GM23248 (cell line): ENCODE measurements around the gene NAV2. TPM values are rescaled to one million over a fixed set of nuclear protein-coding genes. Genes with fewer than 3 reads are reported as not detected.
"Not testable (repeated sequence)": the region's sequence is repeated elsewhere in the genome, so short reads cannot be mapped to it uniquely, and the experiment has no call there.

Source experiments
- DNase-seq: peaks from one replicate; pipeline ENCODE4 v3.0.0-alpha.2; 2015
- H2AFZ ChIP-seq: fragments of 200-600 bp; sonication (generic); 2 replicates; pipeline ENCODE4 v1.6.1; 2016; ENCODE audit warnings: antibody characterized with exemption
- H3F3A ChIP-seq: fragments of 200-600 bp; sonication (generic); 2 replicates; pipeline ENCODE4 v1.6.1; 2016; ENCODE audit warnings: mild to moderate bottlenecking, antibody characterized with exemption, mixed run types; ENCODE audit not compliant: insufficient read depth
- H3K27ac ChIP-seq: fragments of 200-600 bp; sonication (generic); 2 replicates; pipeline ENCODE4 v1.5.1; 2016; ENCODE audit warnings: mild to moderate bottlenecking
- H3K27me3 ChIP-seq: fragments of 200-600 bp; sonication (generic); replicated peaks from 2 replicates; pipeline ENCODE4 v1.6.1; 2016; ENCODE audit warnings: mild to moderate bottlenecking; ENCODE audit not compliant: insufficient read depth
- H3K36me3 ChIP-seq: fragments of 200-600 bp; sonication (generic); 2 replicates; pipeline ENCODE4 v1.6.1; 2016; ENCODE audit warnings: low read depth, mild to moderate bottlenecking
- H3K4me1 ChIP-seq: fragments of 200-600 bp; sonication (generic); 2 replicates; pipeline ENCODE4 v1.6.1; 2016; ENCODE audit warnings: mild to moderate bottlenecking; ENCODE audit not compliant: insufficient read depth
- H3K4me2 ChIP-seq: fragments of 200-600 bp; sonication (generic); one replicate; pipeline ENCODE4 v1.6.1; 2016; ENCODE audit warnings: mild to moderate bottlenecking; ENCODE audit not compliant: unreplicated experiment
- H3K4me3 ChIP-seq: fragments of 200-600 bp; sonication (generic); 2 replicates; pipeline ENCODE4 v1.5.1; 2016; ENCODE audit warnings: mild to moderate bottlenecking
- H3K79me2 ChIP-seq: fragments of 200-600 bp; sonication (generic); 2 replicates; pipeline ENCODE4 v1.6.1; 2016; ENCODE audit warnings: mild to moderate bottlenecking; ENCODE audit not compliant: insufficient read depth
- H3K9ac ChIP-seq: fragments of 200-600 bp; sonication (generic); 2 replicates; pipeline ENCODE4 v1.6.1; 2016; ENCODE audit warnings: mild to moderate bottlenecking
- H3K9me2 ChIP-seq: fragments of 200-600 bp; sonication (generic); 2 replicates; pipeline ENCODE4 v1.6.1; 2016; ENCODE audit warnings: mixed run types, mild to moderate bottlenecking, moderate library complexity; ENCODE audit not compliant: insufficient read depth
- H3K9me3 ChIP-seq: fragments of 200-600 bp; sonication (generic); one replicate; pipeline ENCODE4 v1.6.1; 2017; ENCODE audit warnings: low read depth
- H4K20me1 ChIP-seq: fragments of 200-600 bp; sonication (generic); 2 replicates; pipeline ENCODE4 v1.6.0; 2016; ENCODE audit not compliant: insufficient read depth
- EZH2 ChIP-seq: fragments of 200-600 bp; sonication (generic); IDR thresholded peaks from 2 replicates; pipeline ENCODE4 v1.6.1; 2018; ENCODE audit warnings: antibody characterized with exemption, mild to moderate bottlenecking; ENCODE audit not compliant: insufficient read depth, poor library complexity, severe bottlenecking
- EZH2phosphoT487 ChIP-seq: fragments of 200-600 bp; sonication (generic); IDR thresholded peaks from 2 replicates; pipeline ENCODE4 v1.6.1; 2018; ENCODE audit warnings: antibody characterized with exemption, moderate library complexity, mild to moderate bottlenecking, low read depth; ENCODE audit not compliant: insufficient read depth
- WGBS, 2 experiments: methylation state at CpG; one replicate each; pipeline ENCODE4 v1.1.6; 2015 to 2017; ENCODE audit warnings: low lambda C conversion rate in 2 of 2, low coverage in 1 of 2; ENCODE audit errors: missing lambda C conversion rate in 2 of 2; 5-methylcytosine and 5-hydroxymethylcytosine counted together
- in situ Hi-C: fragments of 300-500 bp; cut with MboI; formaldehyde crosslinking; loops from 2 replicates; pipeline ENCODE4 v1.15.0; 2020
- polyA plus RNA-seq: library from polyadenylated mRNA; unstranded; fragments of >200 nt; fragmentation: Nextera tagmentation; extraction: Ambion mirVana; gene quantifications from 2 replicates; pipeline ENCODE4 v1.2.1, GENCODE V29; 2016
- total RNA-seq: library from RNA; depleted of rRNA; stranded (reverse); fragments of >200 nt; shearing (Covaris generic); gene quantifications from 2 replicates; pipeline ENCODE4 v1.2.3, GENCODE V29; 2014

The NAV2 gene
- total and polyA plus RNA-seq, 2 experiments from 2014 or later: 5.7 to 11.9 TPM

- Histone ChIP-seq H2AFZ (no peak overlapping the region), H3K4me3 (no peak overlapping the region), H3K9me3 (no peaks in the 10 kb centered on the region), H3K79me2 (peaks cover 80% of the 10 kb centered on the region), H3K27ac (no peak overlapping the region), H3F3A (peaks cover 53% of the 10 kb centered on the region), H3K9me2 (no peaks in the 10 kb centered on the region), H3K36me3 (no peaks in the 10 kb centered on the region), H3K4me1 (peaks cover 58% of the 10 kb centered on the region), H3K27me3 (no peaks in the 10 kb centered on the region), H3K9ac (no peak overlapping the region), H3K4me2 (no peak overlapping the region), H4K20me1 (no peaks in the 10 kb centered on the region)
- WGBS, 2 experiments: 97 to 100% methylated on average over 1 of the region's 1 CpG
- TF ChIP-seq EZH2phosphoT487 (no peak), EZH2 (no peak)
- in situ Hi-C loops: no loop called here
- DNase-seq: no peak
Measured at GRCh38 chr11:19923626-19924025, 211.0 kb downstream of the NAV2 start.

GRCh38 chr11:19924311-19924710 lies 211.7 kb downstream of the NAV2 start:
- 100% methylated on average over 1 of the region's 1 CpG for WGBS, 2 experiments
- H3K4me2 ChIP-seq: no peak overlapping the region
- H3K27ac ChIP-seq: no peak overlapping the region
- peaks cover 52% of the 10 kb centered on the region for H3F3A ChIP-seq
- H3K9me2 ChIP-seq: no peaks in the 10 kb centered on the region
- peaks cover 58% of the 10 kb centered on the region for H3K4me1 ChIP-seq
- H3K27me3 ChIP-seq: no peaks in the 10 kb centered on the region
- no peak overlapping the region for H3K4me3 ChIP-seq
- no peak overlapping the region for H2AFZ ChIP-seq
- H3K9ac ChIP-seq: no peak overlapping the region
- in situ Hi-C loops: no loop called here
- H4K20me1 ChIP-seq: no peaks in the 10 kb centered on the region
- H3K79me2 ChIP-seq: peaks cover 85% of the 10 kb centered on the region
- H3K36me3 ChIP-seq: no peaks in the 10 kb centered on the region
- H3K9me3 ChIP-seq: no peaks in the 10 kb centered on the region
- DNase-seq: no peak
- TF ChIP-seq EZH2 (no peak), EZH2phosphoT487 (no peak)

DNA sequence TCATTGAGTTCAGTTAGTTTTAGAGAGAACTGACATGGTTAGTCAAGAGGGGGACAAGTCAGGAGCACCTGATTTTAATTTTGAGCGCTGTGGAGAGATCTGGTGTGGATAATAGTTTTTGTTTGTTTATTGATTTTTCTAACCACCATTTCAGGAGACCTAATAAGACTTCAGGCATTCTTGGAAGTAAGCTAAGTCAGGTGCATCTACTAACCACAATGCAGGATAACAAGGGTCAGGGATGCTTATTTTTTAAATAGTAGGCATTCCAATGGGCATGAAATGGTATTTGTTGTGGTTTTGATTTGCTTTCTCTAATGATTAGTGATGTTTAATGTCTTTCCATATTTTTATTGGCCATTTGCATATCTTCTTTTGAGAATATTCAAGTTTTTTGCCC lies 212.1 kb downstream of the NAV2 start:
- Histone ChIP-seq H3K27ac (no peak overlapping the region), H3K36me3 (no peaks in the 10 kb centered on the region), H3K9ac (no peak overlapping the region), H3K4me1 (peaks cover 58% of the 10 kb centered on the region), H3K4me2 (no peak overlapping the region), H3K79me2 (peaks cover 85% of the 10 kb centered on the region), H4K20me1 (no peaks in the 10 kb centered on the region), H3F3A (peaks cover 52% of the 10 kb centered on the region), H3K9me3 (no peaks in the 10 kb centered on the region), H2AFZ (no peak overlapping the region), H3K9me2 (no peaks in the 10 kb centered on the region), H3K4me3 (no peak overlapping the region), H3K27me3 (no peaks in the 10 kb centered on the region)
- no peak for TF ChIP-seq EZH2
- no peak for TF ChIP-seq EZH2phosphoT487
- in situ Hi-C loops: loop anchor here (25.0 kb wide), 1 partner anchor 413 kb away; no protein-coding TSS in a partner anchor
- DNase-seq: no peak
- 0% methylated on average over 1 of the region's 1 CpG for WGBS, 2 experiments

DNA sequence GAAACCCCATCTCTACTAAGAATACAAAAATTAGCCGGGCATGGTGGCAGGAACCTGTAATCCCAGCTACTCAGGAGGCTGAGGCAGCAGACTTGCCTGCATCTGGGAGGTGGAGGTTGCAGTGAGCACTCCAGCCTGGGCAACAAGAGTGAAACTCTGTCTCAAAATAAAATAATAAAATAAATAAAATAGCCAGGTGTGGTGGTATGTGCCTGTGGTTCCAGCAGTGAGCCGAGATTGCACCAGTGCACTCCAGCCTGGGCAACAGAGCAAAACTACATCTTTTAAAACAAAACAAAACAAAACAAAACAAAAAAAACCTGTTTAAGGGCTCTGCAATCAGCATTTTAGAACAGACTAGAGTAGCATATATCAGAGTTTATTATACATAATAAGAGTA lies 214.8 kb downstream of the NAV2 start:
- not testable (repeated sequence) for H3K27me3 ChIP-seq, H3K9ac ChIP-seq, H3K27ac ChIP-seq, H3K9me2 ChIP-seq, H4K20me1 ChIP-seq, DNase-seq, H3K9me3 ChIP-seq, H2AFZ ChIP-seq, H3K4me2 ChIP-seq, H3K4me3 ChIP-seq, H3K36me3 ChIP-seq
- 94 to 97% methylated on average over 2 of the region's 2 CpGs for WGBS, 2 experiments
- Histone ChIP-seq H3K79me2 (peaks cover 67% of the 10 kb centered on the region), H3F3A (peaks cover 38% of the 10 kb centered on the region), H3K4me1 (peaks cover 53% of the 10 kb centered on the region)
- in situ Hi-C loops: loop anchor here (25.0 kb wide), 1 partner anchor 410 kb away; no protein-coding TSS in a partner anchor

DNA sequence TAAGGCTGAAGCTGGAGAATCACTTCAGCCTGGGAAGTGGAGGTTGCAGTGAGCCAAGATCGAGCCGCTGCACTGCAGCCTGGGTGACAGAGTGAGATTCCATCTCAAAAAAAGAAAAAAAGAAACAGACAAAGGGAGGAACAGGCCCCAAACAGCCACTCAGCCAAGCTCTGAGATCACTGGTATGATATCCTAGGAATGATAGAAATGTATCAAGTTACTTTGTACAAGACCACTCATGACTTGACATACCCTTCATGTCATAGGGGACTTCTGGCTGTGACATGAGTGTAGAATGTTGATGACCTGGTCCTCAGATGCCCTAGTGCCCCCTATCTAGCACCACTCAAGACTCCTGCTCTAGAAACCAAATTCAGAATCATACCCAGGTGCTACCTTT lies 216.5 kb downstream of the NAV2 start:
- Histone ChIP-seq H3K27me3 (no peaks in the 10 kb centered on the region), H3K9me3 (no peaks in the 10 kb centered on the region), H3K4me2 (peak overlapping the region; percentile 17), H3K27ac (peak overlapping the region; percentile 22), H3K36me3 (no peaks in the 10 kb centered on the region), H4K20me1 (no peaks in the 10 kb centered on the region), H3K9ac (no peak overlapping the region), H3K4me3 (no peak overlapping the region), H3F3A (peaks cover 30% of the 10 kb centered on the region), H2AFZ (no peak overlapping the region), H3K4me1 (peaks cover 38% of the 10 kb centered on the region), H3K9me2 (no peaks in the 10 kb centered on the region), H3K79me2 (peaks cover 59% of the 10 kb centered on the region)
- WGBS, 2 experiments: 98 to 100% methylated on average over 2 of the region's 2 CpGs
- peak; percentile 25 for DNase-seq
- TF ChIP-seq EZH2phosphoT487 (no peak), EZH2 (no peak)
- in situ Hi-C loops: loop anchor here (25.0 kb wide), 1 partner anchor 408 kb away; no protein-coding TSS in a partner anchor
